ENCODE data around the gene ST6GALNAC6. TPM values are rescaled to one million over a fixed set of nuclear protein-coding genes. Genes with fewer than 3 reads are reported as not detected.

The ST6GALNAC6 gene
- total RNA-seq = 37.7 and 38.1 TPM in 2 replicates

GRCh38 chr9:127899128-127899943, at the start of gene ST6GALNAC6:
Gene ST6GALNAC6 (minus strand): TSS chr9:127899603. CDS start chr9:127897981, 1,622 bp downstream.

DNA sequence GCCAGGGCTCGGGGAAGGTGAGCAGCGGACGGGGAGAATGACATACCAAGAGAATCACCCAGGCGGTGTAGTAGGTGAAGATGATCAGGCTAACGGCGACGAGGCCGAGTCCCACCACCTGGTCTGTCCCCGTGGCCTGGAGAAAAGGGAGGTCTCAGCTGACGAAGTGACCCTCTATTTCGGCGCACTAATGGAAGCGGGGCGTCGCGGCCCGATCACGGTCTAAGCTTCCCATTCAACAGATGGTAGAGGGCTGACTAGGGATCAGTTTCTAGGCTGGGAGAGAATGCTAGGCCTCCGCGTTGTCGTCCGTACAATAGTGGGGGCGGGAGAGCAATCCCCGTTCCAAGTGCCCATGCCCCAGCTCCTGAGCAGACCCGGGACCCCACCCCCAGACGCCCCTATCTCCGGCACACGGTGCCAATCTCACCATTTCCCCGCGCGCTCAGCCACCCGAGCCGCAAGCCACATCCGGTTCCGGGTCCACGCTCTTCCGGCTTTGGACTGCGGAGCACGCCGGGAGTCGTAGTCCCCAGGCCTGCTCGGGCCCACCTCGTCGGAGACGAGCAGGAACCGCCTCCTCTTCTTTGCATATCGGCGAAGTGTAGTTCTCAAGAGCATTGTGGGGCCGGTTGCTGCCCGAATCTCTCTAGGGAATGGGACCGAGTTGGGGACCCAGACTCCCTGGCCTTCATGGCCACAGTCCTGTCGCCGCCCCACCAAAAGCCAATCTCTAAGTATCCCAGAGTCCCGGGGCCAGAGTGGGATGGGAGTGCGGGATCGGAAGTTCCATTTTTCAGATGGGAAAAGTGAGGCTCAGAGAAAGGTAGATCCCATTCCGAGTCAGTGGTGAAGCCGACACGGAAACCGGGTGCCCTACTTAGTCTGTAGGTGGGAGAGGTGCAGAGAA, 38.2 kb upstream of the ST6GALNAC6 start, which contains the start of gene DPM2:
DPM2 (minus strand) TSS at position 467 of the 910 bp plus-strand sequence; CDS start at position 433, 34 bp downstream.

GRCh38 chr9:127930231-127931091, 31.1 kb upstream of the ST6GALNAC6 start, which contains the start of gene PIP5KL1:
Gene PIP5KL1 (minus strand): TSS chr9:127930777. CDS start chr9:127930752, 25 bp downstream.

GRCh38 chr9:127916720-127917581, 17.5 kb upstream of the ST6GALNAC6 start, which contains the start of gene ST6GALNAC4:
Gene ST6GALNAC4 (minus strand): TSS chr9:127917041. CDS start chr9:127916419, 622 bp downstream.

GRCh38 chr9:127877566-127877998, 21.8 kb downstream of the ST6GALNAC6 start, which contains the start of gene AK1:
Gene AK1 (minus strand): TSS chr9:127877675. CDS start chr9:127874617, 3,058 bp downstream.

DNA sequence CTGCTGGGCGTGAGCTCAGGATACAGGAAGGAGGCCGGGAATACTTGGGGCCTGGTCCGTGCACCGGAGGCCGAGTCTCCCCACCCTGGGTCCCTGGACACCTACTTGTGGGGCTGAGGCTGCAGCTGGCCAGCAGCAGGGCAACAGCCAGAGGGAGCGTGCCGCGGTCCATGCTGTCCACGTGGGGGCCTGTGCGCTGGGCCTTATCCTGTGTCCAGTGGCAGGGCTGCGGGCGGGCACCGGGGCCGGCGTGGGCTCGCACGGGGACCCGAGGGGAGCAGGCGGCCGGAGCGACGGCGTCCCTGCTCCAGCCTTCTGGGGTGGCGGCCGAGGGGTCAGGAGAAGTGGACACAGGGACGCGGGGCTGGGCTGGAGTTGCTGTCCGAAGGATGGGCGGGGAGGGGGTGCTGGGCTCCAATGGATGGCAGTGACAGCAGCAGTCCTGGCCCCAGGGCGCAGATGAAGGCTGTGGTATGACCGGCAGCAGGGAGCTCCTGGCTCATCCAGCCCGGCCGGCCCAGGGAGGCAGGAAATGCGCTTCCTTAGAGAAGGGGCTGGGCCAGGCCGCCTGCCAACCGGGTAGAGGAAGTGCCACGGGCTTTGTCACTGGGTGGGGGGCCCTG, 45.1 kb downstream of the ST6GALNAC6 start, which contains the start of gene ENG:
ENG (minus strand) TSS at position 475 of the 623 bp plus-strand sequence; CDS start at position 172, 303 bp downstream.

Other genes starting within 250 kb of the ST6GALNAC6 start
- not detected in 2 replicates for gene CFAP157, start 192.6 kb downstream of the ST6GALNAC6 start, total RNA-seq
- gene PTRH1, start 183.9 kb downstream of the ST6GALNAC6 start, total RNA-seq = 41.0 and 44.5 TPM in 2 replicates
- not detected in 2 replicates for gene TTC16, start 183.5 kb downstream of the ST6GALNAC6 start, total RNA-seq
- gene TOR2A, start 164.3 kb downstream of the ST6GALNAC6 start, total RNA-seq = 13.6 and 17.7 TPM in 2 replicates
- 0.21 TPM in 1 of 2 replicates, not detected in the other for gene SH2D3C, start 120.9 kb downstream of the ST6GALNAC6 start, total RNA-seq
- gene CDK9, start 113.6 kb downstream of the ST6GALNAC6 start, total RNA-seq = 16.2 and 26.1 TPM in 2 replicates
- gene FPGS, start 96.7 kb downstream of the ST6GALNAC6 start, total RNA-seq = 71.9 and 77.8 TPM in 2 replicates
- gene ENG, start 44.9 kb downstream of the ST6GALNAC6 start, total RNA-seq = 0.88 and 2.0 TPM in 2 replicates
- gene AK1, start 21.9 kb downstream of the ST6GALNAC6 start, total RNA-seq = 26.3 and 47.5 TPM in 2 replicates
- 44.8 and 45.3 TPM in 2 replicates for gene ST6GALNAC4, start 17.4 kb upstream of the ST6GALNAC6 start, total RNA-seq
- 6.6 and 16.0 TPM in 2 replicates for gene PIP5KL1, start 31.2 kb upstream of the ST6GALNAC6 start, total RNA-seq
- gene DPM2, start 38.3 kb upstream of the ST6GALNAC6 start, total RNA-seq = 23.0 and 30.4 TPM in 2 replicates
- 4.1 and 8.6 TPM in 2 replicates for gene EEIG1, start 81.4 kb upstream of the ST6GALNAC6 start, total RNA-seq
- gene NAIF1, start 167.7 kb upstream of the ST6GALNAC6 start, total RNA-seq = 8.2 and 10.0 TPM in 2 replicates
- 10.8 and 12.4 TPM in 2 replicates for gene SLC25A25, start 168.6 kb upstream of the ST6GALNAC6 start, total RNA-seq
- 103 and 109 TPM in 2 replicates for gene PTGES2, start 228.1 kb upstream of the ST6GALNAC6 start, total RNA-seq
- 24.7 and 33.4 TPM in 2 replicates for gene LCN2, start 249.8 kb upstream of the ST6GALNAC6 start, total RNA-seq

All from airway epithelial cell (primary cell).